NCI-H1417 (cell line): Measurements from ENCODE around the gene IL1RAPL2.
A peak's percentile ranks its signal among the peaks of the same experiment; 100 is the strongest.

Source experiments
- DNase-seq, 3 experiments: peaks; one replicate each; lab custom pipeline; 2025; lab: John Stamatoyannopoulos, UW

IL1RAPL2 gene

DNA sequence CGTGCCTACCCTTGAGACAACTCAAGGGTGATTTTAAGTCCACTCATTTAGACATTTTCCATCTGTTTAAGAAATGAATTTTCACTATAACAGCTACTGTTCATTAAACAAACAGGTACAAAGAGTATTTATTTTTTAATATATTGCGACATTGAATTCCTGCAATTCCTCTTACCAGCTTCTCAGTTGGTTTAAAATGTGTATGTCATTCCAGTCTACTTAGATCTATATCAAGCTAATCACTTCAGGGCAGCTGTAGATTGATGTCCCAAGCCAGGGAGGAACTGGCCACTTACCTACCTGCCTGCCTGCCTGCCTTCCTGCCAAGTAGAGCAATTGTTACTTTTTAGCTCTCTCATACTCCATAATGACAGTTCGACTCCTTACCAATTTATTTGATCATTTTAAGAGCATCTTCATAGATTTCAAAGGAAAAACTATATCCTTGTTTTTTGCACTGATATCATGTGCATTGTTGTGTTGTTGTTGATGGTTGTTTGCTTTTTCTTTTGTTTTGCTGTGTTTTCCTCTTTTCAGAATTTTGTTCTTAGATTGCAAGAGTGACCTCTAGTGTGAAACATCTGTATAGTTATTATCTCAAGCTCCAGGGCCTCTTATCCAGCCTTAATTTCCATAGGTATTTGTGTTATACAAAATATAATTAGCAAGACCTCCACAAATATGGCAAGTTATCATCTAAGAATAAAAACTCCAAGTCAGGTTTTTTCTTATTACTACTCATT lies 1135.5 kb downstream of the IL1RAPL2 start:
- DNase-seq: peak in 1 of 3 experiments; percentile 24

DNA sequence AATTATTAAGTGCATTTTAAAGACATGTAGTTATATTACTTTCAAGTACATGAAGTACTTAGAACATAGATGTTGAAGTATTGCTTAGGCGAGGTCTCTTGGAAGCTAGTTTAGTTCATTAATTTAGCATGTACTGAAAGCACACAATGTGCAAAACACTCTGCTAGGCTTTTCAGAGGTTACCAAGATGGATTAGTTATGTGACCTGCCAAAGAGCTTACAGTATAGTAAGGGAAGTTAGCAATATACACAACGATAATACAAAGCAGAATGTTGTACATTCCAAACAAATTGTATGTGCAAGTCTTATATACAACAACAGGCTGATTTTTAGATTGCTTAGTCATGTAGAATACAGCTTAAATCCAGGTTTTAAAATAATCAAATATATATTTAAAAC lies 1137.9 kb downstream of the IL1RAPL2 start:
- DNase-seq: no peak

DNA sequence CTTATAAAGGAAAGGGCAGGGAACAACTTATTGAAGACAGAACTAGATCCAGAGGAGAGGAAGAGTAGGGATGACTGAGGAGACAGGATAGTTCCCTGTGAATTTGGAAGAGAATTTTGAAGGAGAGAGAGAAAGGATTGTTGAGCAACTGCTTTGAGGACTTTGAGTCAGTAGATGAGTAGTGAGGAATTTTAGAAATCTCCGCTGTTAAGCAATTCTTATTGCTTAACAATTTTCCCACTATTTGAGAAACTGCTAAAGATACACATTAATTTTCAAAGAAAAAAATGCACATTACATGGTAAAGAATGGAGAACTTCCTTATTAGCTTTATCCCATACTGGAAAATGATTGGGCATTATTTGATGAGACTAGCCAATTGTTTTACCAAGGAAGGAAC lies 1140.0 kb downstream of the IL1RAPL2 start:
- no peak for DNase-seq

DNA sequence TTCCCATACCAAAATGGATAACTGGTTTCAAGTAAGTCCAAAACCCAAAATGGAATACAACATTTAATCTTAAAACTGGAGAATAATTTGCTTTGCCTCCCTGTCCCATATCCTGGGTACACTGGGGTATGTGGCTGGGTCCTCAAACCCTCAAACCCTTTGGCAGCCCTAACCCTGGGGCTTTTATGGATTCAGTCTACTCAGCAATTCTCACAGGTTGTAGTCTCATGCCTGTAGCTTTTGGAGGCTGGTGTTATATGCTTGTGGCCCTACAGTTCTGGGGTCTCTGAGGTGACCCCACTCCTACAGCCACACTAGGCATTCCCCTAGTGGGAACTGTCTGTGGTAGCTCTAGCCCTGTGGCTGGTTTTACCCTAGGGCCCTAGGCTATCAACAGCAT lies 1145.8 kb downstream of the IL1RAPL2 start:
- DNase-seq: no peak

DNA sequence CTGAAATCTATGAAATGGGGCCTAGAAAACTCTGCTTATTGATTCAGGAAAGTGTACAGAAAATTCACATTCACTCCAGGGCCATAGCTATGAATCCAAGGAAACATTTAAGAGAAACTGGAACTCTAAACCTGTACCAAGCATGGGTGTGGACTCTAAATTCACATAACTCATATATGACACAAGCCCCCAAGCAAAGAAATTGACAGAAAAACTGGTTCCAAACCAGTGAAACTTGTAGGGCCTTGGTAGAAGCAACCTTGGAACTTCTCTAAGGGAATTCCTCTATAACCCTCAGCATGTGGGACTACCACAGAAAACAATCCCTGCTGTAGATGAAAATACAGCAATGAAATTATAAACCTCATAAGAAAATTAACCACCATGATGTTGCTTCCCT lies 1149.7 kb downstream of the IL1RAPL2 start:
- DNase-seq: no peak

DNA sequence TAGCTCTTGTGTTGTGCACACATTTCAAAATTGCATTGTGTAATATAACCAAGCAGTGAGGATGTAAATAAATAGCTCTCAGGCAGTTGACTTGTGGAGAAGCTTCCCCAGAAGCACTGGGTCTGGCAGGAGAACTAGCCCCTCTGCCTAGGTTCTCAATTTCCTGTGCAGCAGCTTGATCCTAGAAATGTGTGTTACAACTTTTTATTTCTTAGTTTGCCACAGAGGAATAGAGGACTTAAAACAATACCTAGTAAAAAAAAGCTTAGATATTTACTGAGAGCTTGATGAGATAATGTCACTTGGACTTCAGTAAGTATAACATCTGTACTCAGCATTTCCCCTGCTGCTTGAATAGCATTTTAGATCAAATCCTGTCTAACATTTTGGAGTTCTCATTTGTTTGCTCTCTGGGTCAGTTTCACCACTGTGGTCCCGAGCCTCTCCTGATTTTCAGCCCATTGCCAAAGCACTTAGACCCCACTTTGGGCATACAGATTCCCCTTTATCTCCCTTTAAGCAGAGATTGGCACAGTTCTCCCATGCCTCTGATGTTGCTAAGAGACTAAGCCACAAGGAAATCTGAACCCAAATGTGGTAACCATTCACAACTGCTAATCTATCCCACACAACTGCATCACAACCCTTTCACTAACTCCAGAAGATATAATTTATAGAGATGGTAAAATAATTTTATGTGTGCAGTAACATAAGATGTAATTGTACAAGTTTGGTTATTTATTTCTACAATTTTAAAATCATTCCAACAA lies 1158.2 kb downstream of the IL1RAPL2 start:
- DNase-seq: no peak

DNA sequence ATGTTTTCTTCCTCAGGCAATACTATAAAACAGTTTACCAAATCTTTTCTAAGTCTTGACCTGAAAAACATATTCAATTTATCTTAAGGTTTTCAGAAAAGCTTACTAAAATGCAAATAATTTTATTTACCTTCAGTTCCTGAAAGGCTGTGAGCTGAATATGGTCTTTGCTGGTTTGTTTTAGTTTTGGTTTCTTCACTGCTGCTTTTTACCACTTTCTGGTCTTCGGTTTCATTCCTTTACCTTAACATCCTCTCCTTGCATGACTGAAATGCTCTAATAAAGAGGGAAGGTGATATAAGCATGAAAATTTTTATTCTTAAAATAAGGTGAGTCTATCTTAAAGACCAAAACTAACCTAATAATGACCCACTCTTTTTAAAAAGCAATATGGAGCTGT lies 1159.2 kb downstream of the IL1RAPL2 start:
- DNase-seq: no peak

DNA sequence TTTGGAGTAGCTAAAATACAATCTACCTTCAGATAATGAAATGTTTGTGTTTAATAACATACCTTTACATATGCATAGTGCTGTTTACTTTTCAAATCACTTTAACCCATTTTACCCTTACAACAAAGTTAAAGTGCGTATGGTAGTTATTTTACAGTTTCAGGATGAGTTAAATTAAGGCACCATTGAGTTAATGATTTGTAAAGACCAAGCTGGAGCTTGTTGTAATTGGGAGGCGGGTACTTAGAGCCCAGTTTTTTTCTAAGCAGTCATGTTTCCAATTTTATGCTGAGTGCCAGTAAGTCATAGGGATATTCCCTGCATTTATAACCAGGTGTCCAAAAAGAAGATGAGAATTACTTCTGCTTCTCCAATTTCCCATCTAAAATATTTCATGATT lies 1172.2 kb downstream of the IL1RAPL2 start:
- no peak for DNase-seq

DNA sequence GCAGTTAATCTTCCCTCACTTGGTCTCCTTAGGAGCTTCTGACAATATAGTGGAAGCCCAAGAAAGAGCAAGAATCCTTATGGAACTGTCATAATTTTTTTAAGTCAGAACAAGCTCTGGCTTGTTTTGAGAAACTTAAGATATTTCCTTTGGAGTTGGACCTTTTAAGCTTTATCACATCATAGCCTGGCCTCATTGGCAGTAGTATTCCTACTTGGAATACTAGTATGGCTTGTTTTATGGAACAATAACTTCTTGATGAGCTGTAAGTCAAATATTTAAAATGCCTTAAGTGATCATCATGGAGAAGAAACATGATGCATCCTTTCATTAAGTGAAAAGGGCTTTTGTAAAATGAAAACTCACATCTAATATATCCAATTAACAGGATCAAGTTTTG lies 1178.3 kb downstream of the IL1RAPL2 start:
- DNase-seq: no peak

DNA sequence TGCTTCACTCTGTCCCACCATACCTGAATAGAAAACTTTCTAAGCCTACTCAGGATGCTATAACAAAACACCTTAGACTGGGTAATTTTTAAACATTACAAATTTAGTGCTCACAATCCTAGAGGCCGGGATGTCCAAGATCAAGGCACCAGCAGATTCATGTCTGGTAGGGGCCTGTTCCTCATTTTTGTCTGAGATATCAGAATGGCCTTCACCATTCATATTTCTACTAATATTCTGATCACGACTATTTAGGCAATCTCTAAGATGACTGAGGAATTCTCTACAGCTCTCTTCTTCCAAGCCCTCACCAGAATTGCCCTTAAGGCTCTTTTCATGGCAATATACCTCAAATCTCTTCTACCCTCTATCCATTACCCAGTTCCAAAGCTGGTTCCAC lies 1178.9 kb downstream of the IL1RAPL2 start:
- DNase-seq: no peak

DNA sequence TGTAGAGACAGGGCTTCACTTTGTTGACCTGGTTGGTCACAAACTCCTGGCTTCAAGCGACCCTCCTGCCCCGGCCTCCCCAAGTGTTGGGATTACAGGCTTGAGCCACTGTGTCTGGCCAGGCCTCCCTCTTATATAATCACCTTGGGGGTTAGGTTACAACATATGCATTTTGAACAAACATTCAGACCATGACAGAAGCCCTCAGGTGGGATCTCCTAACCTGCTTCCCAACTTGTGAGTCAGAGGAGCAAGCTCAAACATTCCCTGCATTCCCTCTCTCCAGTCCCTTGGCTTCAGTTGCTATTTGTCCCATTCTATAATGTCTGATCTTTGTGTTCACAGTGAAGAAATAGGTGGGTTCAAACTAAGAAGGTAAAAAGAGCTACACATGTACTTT lies 1179.9 kb downstream of the IL1RAPL2 start:
- no peak for DNase-seq

DNA sequence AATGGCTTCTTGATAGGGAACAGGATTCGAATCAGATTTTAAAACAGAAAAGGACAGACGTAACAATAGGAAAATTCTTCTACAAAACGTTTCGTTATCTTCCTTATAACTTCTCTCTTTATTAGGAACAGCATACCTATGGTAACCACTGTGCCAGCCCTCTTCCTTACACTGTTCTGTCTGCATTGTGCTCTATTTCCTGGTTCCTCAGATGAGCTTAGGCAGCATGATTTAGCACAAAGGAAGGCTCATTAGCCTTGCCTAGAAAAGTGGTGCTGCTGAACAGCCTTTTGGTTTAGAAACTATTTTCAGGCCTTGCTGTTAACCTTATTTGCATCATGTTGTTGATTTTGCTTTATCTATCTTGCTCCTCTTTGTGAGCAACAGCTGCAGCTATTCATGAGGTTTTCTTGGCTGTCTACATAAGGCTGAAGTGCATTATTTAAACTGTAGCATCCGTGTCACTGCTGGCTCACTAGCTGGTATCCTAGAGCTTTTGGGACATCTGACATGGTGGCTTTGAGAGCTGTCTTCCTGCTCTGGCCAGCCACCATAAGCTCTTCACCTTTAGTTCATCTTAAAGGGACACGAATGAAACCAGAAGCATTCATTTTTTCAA lies 1186.4 kb downstream of the IL1RAPL2 start:
- peak in 1 of 3 experiments; percentile 9 for DNase-seq

DNA sequence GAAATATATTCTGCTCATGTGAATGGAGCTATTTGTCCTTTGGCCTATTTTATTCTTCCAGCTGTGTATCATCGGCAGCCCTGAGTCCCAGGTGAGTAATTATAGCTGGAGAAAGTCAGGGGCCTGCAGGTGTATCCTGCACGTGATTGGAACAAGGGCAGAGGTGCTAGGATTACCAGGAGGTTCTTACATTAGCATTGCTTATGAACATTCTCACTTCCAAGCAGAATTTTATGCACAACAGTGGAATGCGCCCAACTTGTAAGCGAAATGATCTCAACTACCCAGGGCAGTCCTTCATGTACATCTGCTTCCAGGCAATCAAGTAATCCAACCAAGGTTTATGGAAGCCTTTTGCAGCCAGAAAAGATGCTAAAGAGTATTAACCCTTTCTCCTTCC lies 1187.4 kb downstream of the IL1RAPL2 start:
- peak in 1 of 3 experiments; percentile 34 for DNase-seq

DNA sequence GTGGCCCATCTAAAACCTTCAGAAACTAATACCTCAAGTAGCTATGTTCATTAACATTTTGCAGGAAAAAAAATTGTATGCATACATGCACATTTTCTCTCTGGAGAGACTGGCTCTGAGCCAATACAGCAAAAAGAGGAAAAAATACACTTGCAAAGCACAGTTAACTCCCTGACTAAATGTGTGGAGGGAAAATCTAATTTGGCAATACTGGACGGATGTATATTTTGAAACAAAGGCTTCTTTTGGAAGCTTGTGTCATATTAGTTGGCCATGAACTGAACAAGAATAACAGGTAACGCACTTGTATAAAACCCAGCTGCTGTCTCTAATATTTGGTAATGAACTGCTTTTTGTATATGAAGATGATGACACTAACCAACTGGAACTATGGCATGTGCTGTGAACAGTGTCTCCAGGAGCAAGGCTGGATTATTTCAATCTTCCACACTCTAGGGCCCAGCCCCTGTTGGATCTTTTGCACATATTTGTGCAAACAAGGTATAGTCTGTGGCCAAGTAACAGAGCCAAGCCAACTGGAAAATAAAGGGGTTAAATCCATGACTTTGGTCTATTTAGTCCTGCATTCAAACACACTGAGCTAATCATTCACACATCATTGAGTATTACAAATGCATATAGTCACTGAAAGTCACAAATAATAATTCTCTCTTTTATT lies 1188.4 kb downstream of the IL1RAPL2 start:
- no peak for DNase-seq

DNA sequence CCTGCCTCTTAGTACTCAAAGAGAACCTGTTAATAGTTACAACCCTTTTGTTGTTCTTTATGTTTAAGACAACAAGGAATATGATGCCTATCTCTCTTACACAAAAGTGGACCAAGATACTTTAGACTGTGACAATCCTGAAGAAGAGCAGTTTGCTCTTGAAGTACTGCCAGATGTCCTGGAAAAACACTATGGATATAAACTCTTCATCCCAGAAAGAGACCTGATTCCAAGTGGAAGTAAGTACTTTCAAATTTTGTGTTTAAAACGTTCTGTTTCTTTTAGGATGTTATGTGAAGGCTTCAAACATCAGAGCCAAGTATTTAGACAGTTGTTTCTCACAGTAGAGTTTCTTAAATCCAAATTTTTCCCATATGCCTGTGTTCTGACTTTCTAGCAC lies 1189.1 kb downstream of the IL1RAPL2 start:
- DNase-seq: no peak

DNA sequence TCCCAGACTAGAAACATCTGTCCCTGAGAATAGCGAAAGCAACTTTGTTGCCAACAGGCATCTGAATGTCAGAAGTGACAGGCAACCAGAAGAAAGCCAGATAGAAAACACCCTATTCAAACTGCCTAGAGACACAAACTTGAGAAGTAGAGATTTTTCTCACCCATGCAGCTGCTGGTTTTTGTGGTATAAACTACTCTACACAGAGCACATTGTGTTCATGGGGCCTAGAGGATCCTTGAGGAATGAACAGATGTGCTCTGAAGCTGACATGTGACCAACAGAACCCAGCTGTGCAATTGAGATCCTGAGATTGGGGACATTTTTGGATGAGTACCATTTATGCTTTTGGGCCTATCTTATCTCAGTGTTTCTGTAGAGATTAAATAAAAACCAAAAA lies 1192.8 kb downstream of the IL1RAPL2 start:
- no peak for DNase-seq

DNA sequence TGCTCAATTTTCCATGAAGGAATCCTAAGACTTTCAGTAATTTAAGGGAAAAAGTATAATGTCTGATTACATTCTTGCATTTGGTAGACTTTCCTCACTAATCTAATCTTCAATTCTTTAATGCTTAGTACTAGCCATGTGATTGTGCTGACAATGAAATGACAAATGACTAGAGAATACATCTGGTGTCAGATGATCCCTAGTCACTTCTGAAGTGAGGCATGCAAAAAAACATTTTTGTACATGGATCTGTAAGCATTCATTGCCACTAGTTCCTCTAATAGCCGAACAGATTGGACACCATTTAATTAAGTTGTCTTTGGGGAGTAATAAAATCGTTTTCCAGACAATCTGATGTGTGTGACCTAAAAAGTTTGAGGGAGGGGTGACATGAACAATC lies 1193.6 kb downstream of the IL1RAPL2 start:
- DNase-seq: no peak

DNA sequence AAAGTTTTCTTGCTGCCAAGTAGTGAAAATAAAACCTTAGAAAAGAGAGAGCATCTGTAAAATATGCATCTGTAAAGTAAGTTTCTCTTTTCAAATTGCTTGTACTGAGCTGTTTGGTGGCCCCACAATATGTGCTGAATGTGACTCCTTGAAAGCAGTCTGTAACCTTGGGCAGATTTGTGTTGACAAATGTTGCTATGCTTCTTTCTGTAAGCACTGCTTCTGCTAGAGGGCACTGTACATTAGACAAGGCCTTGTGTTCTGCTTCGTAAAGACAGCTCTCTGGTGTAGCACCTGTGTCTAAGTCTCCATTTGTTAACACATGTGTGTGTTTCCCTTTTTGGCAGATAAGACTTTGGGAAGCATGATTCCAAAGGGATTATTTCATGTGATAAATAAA lies 1199.7 kb downstream of the IL1RAPL2 start:
- DNase-seq: no peak

DNA sequence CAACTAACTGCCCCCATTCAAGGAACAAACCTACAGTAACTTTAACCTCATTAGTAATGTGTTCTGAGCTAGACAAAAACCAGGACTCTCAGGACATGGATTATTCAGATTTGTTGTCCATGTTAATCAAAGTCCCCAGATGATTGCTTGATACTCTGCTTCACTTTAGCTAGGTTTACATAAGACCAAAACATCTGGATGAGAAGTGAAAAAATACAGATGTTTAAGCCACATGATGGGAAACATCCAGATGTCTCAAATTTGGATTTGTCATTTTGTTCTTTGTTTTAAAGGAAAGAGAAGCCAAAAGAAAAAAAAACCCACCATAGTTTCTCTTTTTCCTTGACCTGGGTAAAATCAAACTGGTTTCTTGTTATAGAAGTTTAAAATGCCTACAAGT lies 1207.8 kb downstream of the IL1RAPL2 start:
- DNase-seq: no peak

DNA sequence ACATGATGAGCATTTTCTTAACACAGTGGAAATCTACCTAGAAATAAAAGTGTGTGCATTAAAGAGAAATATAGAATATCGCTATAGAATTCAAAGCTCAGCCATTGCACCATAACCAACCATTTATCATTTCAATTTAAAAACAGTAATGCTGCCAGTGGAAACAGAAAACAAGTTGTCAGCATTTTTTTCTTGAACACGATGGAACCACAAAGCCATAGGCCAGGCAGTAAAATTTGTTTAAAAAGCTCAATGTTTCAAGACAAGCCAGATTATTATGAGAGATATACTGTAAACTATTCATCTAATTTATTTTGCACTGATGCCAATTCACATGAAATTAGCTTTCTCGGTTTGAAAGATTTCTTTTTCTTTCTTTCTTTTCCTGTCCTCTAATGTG lies 1209.7 kb downstream of the IL1RAPL2 start:
- no peak for DNase-seq

DNA sequence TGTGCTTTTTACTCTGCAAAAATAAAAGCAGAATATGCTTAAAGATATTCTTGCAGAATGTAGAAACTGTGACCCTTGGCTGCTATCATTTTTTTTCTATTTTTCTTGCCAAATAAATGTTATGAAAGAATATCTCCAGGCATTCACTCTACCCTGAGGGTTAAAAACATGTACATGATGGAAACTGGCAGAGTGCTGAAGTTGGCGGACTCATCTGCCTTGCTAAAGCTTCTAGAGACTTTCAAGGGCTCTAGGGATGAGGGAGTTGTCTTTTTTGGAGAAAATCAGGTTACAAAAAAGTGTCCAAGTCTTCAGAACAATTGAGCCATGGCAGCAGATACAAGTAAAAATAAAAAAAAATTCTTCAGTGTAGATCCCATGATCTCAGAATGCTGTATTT lies 1215.8 kb downstream of the IL1RAPL2 start:
- DNase-seq: no peak

DNA sequence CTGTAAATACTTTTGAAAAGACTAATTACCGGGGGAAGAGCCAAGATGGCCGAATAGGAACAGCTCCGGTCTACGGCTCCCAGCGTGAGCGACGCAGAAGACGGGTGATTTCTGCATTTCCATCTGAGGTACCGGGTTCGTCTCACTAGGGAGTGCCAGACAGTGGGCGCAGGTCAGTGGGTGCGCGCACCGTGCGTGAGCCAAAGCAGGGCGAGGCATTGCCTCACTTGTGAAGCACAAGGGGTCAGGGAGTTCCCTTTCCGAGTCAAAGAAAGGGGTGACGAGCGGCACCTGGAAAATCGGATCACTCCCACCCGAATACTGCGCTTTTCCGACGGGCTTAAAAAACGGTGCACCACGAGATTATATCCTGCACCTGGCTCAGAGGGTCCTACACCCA lies 1230.9 kb downstream of the IL1RAPL2 start:
- DNase-seq: peak in 2 of 3 experiments; percentile 36 to 56

DNA sequence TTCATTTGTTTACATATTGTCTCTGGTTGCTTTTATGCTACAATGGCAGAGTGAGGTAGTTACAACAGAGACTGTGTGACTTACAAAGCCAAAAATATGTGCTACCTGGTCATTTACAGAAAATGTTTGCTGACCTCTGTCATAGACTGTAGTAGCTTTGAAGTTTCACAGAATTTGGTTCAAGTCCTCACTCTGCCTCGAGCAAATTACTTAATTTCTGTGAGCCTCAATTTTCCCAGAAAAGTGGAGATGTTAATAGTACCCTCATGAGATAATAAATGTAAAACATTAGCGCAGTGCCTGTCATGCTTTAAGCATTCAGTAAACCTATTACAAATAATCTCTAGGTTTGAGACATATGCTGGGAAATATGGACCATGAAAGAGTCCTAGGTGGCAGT lies 1237.9 kb downstream of the IL1RAPL2 start:
- DNase-seq: no peak
